ENCODE data around the gene KCNQ5.

Gene KCNQ5

GRCh38 chr6:72675396-72675795 is 53.5 kb downstream of the KCNQ5 start:
- DNase-seq (ENCODE audit: low read depth in 1 of 2, low spot score in 1 of 2), result no peak

GRCh38 chr6:72676995-72677394 is 55.1 kb downstream of the KCNQ5 start:
- no peak for DNase-seq (ENCODE audit: low read depth in 1 of 2, low spot score in 1 of 2)

- no peak for DNase-seq (ENCODE audit: low read depth in 1 of 2, low spot score in 1 of 2)
Measured at GRCh38 chr6:72677740-72678139, 55.9 kb downstream of the KCNQ5 start.

- no peak for DNase-seq (ENCODE audit: low read depth in 1 of 2, low spot score in 1 of 2)
Measured at GRCh38 chr6:72683797-72684196, 61.9 kb downstream of the KCNQ5 start.

- no peak for DNase-seq (ENCODE audit: low read depth in 1 of 2, low spot score in 1 of 2)
Measured at GRCh38 chr6:72689107-72689954, 67.5 kb downstream of the KCNQ5 start.

GRCh38 chr6:72691249-72691648 is 69.4 kb downstream of the KCNQ5 start:
- no peak for DNase-seq (ENCODE audit: low read depth in 1 of 2, low spot score in 1 of 2)

GRCh38 chr6:72696055-72696454 is 74.2 kb downstream of the KCNQ5 start:
- no peak for DNase-seq (ENCODE audit: low read depth in 1 of 2, low spot score in 1 of 2)

- no peak for DNase-seq (ENCODE audit: low read depth in 1 of 2, low spot score in 1 of 2)
Measured at GRCh38 chr6:72699159-72699558, 77.3 kb downstream of the KCNQ5 start.

GRCh38 chr6:72702421-72702820 is 80.6 kb downstream of the KCNQ5 start:
- no peak for DNase-seq (ENCODE audit: low read depth in 1 of 2, low spot score in 1 of 2)

GRCh38 chr6:72703093-72703492 is 81.2 kb downstream of the KCNQ5 start:
- DNase-seq (ENCODE audit: low read depth in 1 of 2, low spot score in 1 of 2), result no peak

GRCh38 chr6:72704979-72705378 is 83.1 kb downstream of the KCNQ5 start:
- DNase-seq (ENCODE audit: low read depth in 1 of 2, low spot score in 1 of 2), result no peak

- DNase-seq (ENCODE audit: low read depth in 1 of 2, low spot score in 1 of 2), result no peak
Measured at GRCh38 chr6:72709431-72709830, 87.6 kb downstream of the KCNQ5 start.

GRCh38 chr6:72711731-72712130 is 89.9 kb downstream of the KCNQ5 start:
- no peak for DNase-seq (ENCODE audit: low read depth in 1 of 2, low spot score in 1 of 2)

GRCh38 chr6:72712910-72713309 is 91.0 kb downstream of the KCNQ5 start:
- no peak for DNase-seq (ENCODE audit: low read depth in 1 of 2, low spot score in 1 of 2)

- no peak for DNase-seq (ENCODE audit: low read depth in 1 of 2, low spot score in 1 of 2)
Measured at GRCh38 chr6:72715119-72715518, 93.3 kb downstream of the KCNQ5 start.

- no peak for DNase-seq (ENCODE audit: low read depth in 1 of 2, low spot score in 1 of 2)
Measured at GRCh38 chr6:72716916-72717315, 95.1 kb downstream of the KCNQ5 start.

GRCh38 chr6:72720464-72720863 is 98.6 kb downstream of the KCNQ5 start:
- DNase-seq (ENCODE audit: low read depth in 1 of 2, low spot score in 1 of 2), result no peak

- no peak for DNase-seq (ENCODE audit: low read depth in 1 of 2, low spot score in 1 of 2)
Measured at GRCh38 chr6:72721346-72721745, 99.5 kb downstream of the KCNQ5 start.

- DNase-seq (ENCODE audit: low read depth in 1 of 2, low spot score in 1 of 2), result no peak
Measured at GRCh38 chr6:72724545-72724944, 102.7 kb downstream of the KCNQ5 start.

- no peak for DNase-seq (ENCODE audit: low read depth in 1 of 2, low spot score in 1 of 2)
Measured at GRCh38 chr6:72728706-72729343, 107.0 kb downstream of the KCNQ5 start.

GRCh38 chr6:72733045-72733444 is 111.2 kb downstream of the KCNQ5 start:
- no peak for DNase-seq (ENCODE audit: low read depth in 1 of 2, low spot score in 1 of 2)

- DNase-seq (ENCODE audit: low read depth in 1 of 2, low spot score in 1 of 2), result no peak
Measured at GRCh38 chr6:72738091-72738490, 116.2 kb downstream of the KCNQ5 start.

- DNase-seq (ENCODE audit: low read depth in 1 of 2, low spot score in 1 of 2), result no peak
Measured at GRCh38 chr6:72739368-72739779, 117.5 kb downstream of the KCNQ5 start.
